T-helper 1 cell treated with Interleukin-12 subunit alpha and Interleukin-12 subunit beta and Interleukin-4 antibody, amounts not matched to agents 30 ng/mL and 1 ng/mL, for 36 hours (primary cell): ENCODE data around the gene RALGAPB. TPM values are rescaled to one million over a fixed set of nuclear protein-coding genes. Genes with fewer than 3 reads are reported as not detected.

Experiments
- intact Hi-C: fragments of 100-400 bp; cut with micrococcal nuclease; formaldehyde crosslinking; loops from one replicate; pipeline ENCODE4 v1.15.1; 2024
- total RNA-seq: library from RNA; stranded (reverse); gene quantifications from 2 replicates; pipeline ENCODE4 v1.2.3, GENCODE V29; 2022

The RALGAPB gene
- total RNA-seq, 1 donor from 2014 or later, result 38.0 TPM

DNA sequence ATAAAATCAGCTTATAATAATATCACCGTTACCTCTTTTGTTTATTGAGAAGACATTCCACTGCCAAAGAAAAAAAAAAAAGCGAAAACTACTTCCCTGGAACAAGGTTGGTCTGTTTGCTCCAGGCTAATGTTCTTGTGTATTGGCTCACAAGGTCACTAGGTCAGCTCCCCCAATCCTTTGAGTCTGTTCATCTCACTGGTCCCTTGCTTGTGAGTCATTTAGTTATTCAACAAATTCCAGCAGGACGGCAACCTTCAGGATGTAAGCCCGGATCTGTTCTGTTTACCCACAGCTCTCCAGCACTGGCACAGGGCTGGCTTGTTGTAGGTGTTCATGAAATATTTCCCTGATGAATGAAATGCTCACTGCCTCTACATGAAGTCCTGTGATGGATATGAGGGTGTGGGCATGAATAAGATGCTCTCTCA, 132.2 kb downstream of the RALGAPB start:
- intact Hi-C loops, result no loop called here

GRCh38 chr20:38607351-38607750, 134.7 kb downstream of the RALGAPB start:
- intact Hi-C loops, result no loop called here

DNA sequence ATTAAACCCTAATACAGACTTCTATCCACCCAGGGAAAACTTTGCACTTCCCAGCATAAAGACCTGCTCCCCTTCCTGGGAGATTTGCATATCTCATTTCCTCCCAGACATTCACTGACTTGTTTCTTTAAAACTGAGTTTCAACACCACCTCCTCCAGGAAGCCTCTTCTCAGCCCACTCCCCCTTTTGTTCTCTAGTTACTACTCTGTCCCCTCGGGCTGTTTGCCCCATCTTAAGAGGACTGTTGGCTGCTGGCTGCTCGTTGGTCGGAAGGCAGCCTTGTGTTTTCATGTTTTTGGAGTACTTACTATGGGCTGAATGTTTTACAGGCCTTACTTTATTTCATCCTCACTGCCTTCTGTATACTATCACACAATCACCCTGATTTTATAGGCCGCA, 135.5 kb downstream of the RALGAPB start:
- intact Hi-C loops, result no loop called here

GRCh38 chr20:38609815-38610214, 137.2 kb downstream of the RALGAPB start:
- intact Hi-C loops, result no loop called here

- intact Hi-C loops, result no loop called here
These were observed 137.9 kb downstream of the RALGAPB start for GRCh38 chr20:38610521-38610920.

DNA sequence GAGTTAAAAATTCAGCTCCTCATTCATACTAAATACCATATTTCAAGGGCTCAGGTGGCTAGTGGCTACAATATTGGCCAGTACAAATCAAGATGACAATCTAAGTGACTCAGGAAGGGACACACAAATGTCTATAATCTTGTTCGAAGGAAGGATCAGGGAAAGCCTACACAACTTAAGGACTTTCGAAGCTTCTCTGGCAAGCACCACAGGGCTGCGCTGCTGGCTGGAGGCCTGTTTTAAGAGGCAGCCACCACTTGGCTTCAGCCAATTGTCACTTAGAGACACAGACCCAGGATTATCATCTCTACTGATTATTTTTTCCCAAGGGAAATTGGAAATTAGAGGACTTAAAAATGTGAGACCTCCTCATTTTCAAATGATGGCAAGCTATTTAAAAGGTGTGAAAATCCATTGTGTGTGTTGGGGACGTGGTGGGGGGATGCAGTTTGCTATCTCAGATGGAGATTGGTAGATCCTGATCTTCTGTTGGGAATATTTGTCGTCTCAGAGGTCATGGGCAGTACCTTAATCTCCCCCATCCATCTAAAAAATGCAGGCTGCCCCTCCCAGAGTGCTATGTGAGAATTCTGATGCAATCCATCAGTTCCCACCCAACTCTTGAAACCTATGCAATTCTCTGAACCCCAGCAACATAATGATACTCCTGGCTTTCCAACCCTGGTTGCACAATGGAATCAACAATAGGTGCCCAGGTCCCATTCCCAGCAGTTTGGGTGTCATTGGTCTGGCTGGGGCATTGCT, 140.3 kb downstream of the RALGAPB start:
- intact Hi-C loops, result no loop called here

DNA sequence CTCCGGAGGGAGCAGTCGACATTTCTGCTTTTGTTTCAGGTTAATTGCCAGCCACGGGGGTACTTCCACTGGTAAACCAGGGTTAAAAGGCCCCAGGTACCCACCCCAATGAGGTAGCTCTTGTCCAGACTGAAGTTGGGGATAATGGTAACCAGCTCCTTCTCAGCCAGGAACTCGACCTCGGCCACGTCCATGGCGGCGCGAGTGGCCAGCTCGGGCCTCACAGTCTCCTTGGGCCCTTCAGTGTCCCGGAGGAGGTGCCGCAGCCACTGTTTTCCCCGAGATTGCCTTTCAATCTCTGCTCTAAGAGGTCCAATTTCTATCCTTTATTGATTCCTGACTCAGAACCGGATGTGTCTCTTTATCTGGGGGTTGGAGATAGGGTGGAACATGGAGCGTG, 142.6 kb downstream of the RALGAPB start:
- intact Hi-C loops, result no loop called here

DNA sequence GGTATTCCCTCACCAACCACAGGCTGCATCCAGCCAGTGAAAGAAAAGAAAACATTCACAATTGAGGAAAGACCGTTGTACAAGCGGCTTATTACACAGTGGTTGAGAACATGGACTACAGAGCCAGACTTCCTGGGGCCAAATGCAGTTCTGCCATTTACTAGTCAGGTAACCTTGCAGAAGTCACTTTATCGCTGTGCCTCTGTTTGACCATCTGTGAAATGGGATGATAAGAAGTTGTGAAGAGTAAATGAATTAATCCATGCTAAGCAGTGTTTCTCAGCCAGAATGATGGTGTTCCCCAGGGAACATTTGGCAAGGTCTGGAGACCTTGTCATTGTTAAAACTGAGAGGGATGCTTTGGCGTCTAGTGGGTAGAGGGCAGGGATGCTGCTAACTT, 143.8 kb downstream of the RALGAPB start:
- intact Hi-C loops, result no loop called here

DNA sequence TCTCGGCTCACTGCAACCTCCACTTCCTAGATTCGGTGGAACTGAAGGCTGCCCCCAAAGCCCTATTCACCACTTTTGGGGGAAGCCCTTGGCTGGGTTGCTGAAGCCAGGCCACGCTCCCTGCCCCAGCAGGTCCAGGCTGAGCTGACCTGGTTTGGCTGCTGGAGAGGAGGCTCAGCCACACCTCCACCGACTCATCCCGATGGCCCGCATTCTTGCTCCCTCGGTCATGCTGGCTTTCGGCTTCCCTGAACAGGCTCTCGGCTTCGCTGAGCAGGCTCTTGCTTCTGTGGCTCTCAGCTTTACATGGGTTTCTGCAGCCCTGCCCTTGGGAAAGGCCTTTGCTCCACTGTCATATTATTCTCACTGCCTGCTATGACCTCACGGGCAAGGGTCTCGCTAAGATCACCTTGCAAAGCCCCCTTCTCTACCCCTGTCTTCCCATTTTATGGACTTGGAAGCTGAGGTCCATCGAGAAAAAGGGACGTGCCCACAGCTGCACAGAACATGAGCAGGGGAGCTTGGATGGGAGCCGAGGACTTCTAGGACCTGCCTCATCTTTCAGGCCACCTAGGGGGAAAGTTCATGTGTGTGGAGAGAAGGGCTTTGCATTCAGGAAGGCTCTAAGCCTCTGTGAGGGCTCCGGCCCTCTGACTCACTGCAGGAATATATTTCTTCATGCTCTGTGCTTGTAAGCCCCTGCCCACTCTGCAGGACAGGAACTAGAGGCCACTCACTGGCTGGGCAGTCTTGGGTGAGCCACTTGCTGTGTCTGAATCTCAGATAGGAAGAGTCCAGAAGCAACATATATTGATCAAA, 144.6 kb downstream of the RALGAPB start:
- intact Hi-C loops, result no loop called here

GRCh38 chr20:38617830-38618196, 145.2 kb downstream of the RALGAPB start:
- intact Hi-C loops, result no loop called here

DNA sequence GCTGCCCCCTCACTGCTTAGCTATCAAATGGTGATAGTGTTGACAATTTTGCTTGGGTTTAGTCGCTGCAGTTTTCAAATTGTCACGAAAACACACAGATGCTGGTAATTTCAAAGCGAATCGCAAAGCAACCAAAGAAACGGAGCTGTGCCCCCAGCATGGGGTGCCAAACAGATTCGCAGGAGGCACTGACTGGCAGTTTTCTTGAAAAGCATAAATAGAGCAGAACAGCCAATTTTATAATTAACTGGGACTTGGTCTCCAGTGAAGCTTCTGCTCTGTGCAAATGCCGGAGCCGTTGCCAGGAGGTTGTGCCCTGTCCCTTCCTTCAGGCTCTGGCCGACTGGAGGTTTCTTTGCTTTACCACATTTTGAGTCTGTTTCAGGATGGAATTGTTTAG, 147.8 kb downstream of the RALGAPB start:
- intact Hi-C loops, result no loop called here

DNA sequence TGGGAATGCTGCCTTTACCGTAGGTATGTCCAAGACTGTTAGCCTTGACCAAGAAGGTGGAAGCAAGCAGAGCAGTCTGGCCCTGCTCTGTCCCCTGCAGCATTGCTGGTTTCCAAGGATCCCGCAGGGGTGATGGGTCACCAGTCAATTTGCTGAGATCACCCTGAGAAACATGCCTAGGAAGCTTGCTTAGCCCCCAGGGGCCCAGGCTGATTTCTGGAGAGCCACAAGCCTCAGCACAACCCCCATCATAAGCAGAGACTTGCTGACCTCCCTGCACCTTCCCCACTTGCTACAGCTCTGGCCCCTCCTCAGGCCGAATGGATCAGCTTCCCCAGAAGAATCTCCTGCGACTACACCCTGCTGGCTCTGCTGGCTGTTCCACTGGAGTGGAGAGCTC, 150.4 kb downstream of the RALGAPB start:
- intact Hi-C loops, result no loop called here

- intact Hi-C loops, result no loop called here
These were observed 151.4 kb downstream of the RALGAPB start for GRCh38 chr20:38624084-38624483.

DNA sequence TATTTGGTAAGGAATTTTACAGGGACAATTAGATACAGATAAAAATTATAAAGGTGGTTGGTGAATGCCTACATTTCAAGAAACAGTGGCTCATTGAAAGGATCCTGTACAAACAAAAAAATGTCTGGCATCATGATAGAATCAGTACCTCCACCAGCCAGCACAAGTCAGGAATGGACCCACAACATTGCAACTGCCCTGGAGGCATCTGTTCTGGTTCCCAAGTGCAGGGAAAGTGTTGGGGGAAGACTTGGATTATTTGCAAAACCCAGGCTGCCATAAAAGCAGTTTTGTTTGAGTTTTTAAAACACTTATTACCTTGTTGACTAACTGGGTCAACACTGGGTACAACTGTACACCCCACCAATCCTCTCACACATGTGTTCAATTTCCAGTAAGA, 153.3 kb downstream of the RALGAPB start:
- intact Hi-C loops, result no loop called here

DNA sequence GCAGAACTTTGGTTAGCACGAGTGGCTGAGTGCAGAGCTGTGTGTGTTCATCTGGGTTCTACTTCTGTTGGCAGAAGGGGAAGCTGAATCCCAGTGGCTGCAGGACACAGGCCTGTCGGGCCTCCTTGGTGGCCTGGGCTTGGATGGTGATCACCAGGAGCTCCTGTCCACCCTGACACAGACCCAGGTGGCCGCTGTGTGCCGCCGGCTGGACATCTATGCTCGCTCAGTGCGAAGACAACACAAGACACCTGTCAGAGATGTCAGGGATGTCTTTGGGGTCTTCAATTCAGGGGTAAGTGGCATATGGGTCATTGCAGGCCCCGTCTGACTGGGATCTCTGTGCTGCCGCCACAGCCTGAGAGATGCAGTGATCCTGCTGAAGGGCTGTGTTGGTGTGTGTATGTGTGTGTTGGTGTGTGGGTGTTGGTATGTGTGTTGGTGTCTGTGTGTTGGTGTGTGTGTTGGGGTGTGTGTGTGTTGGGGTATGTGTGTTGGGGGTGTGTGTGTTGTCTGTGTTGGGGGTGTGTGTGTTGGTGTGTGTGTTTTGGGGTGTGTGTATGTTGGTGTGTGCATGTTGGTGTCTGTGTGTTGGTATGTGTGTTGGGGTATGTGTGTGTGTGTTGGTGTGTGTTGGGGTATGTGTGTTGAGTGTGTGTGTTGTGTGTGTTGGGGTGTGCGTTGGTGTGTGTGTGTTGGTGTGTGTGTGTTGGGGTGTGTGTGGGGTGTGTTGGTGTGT, 154.4 kb downstream of the RALGAPB start:
- intact Hi-C loops, result no loop called here

Other genes starting within 250 kb of the RALGAPB start
- gene KIAA1755, start 212.1 kb upstream of the RALGAPB start, total RNA-seq, result not detected in 2 replicates
- not detected in 2 replicates for gene BPI, start 168.7 kb upstream of the RALGAPB start, total RNA-seq
- not detected in 2 replicates for gene LBP, start 126.4 kb upstream of the RALGAPB start, total RNA-seq
- gene SNHG17, start 37.5 kb upstream of the RALGAPB start, total RNA-seq, result 36.5 and 44.8 TPM in 2 replicates
- gene ADIG, start 108.4 kb downstream of the RALGAPB start, total RNA-seq, result not detected in 2 replicates
- not detected in 2 replicates for gene ARHGAP40, start 129.0 kb downstream of the RALGAPB start, total RNA-seq